GM12891 (cell line): ENCODE measurements around the gene ADGRL3.

ENCODE experiments used
- PAX5 ChIP-seq: IDR thresholded peaks from 2 replicates; pipeline ENCODE4 v1.6.1; 2011; ENCODE audit warnings: low read length, moderate library complexity, mild to moderate bottlenecking; ENCODE audit not compliant: insufficient read depth, severe bottlenecking
- POLR2A ChIP-seq: IDR thresholded peaks from 2 replicates; pipeline ENCODE4 v1.6.1; 2011; ENCODE audit warnings: low read depth, low read length, control low read depth
- POLR2AphosphoS5 ChIP-seq: IDR thresholded peaks from 2 replicates; pipeline ENCODE4 v1.6.1; 2011; ENCODE audit warnings: low read depth, low read length, control low read depth
- SPI1 ChIP-seq: IDR thresholded peaks from 2 replicates; pipeline ENCODE4 v1.6.1; 2011; ENCODE audit warnings: low read depth, low read length, control low read depth
- TAF1 ChIP-seq: IDR thresholded peaks from 2 replicates; pipeline ENCODE4 v1.6.1; 2011; ENCODE audit warnings: low read depth, low read length, control low read depth

GRCh38 chr4:61217222-61217621 is 17.1 kb downstream of the ADGRL3 start:
- no peak for TF ChIP-seq POLR2AphosphoS5
- TF ChIP-seq POLR2A, result no peak
- no peak for TF ChIP-seq TAF1
- TF ChIP-seq PAX5, result no peak
- TF ChIP-seq SPI1, result no peak
